PFSK-1 (cell line): ENCODE results near the gene HECTD1.

Experiments used
- FOXP2 ChIP-seq: optimal IDR thresholded peaks from 2 replicates; pipeline ENCODE3; 2011; ENCODE audit warnings: borderline replicate concordance, control low read depth, inconsistent platforms; ENCODE audit not compliant: insufficient read depth; ENCODE audit errors: extremely low read length, extremely low read depth
- POLR2AphosphoS5 ChIP-seq: IDR thresholded peaks from 2 replicates; pipeline ENCODE4 v1.6.1; 2012; ENCODE audit warnings: low read depth, mild to moderate bottlenecking, control low read depth, low read length, moderate library complexity
- REST ChIP-seq, 2 experiments: IDR thresholded peaks; 2 replicates each; pipeline versions ENCODE4 v1.6.1 to v1.8.0; 2011 to 2012; ENCODE audit warnings: low read depth in 2 of 2, low read length in 2 of 2, control low read depth in 1 of 2, inconsistent platforms in 1 of 2, mild to moderate bottlenecking in 1 of 2, moderate library complexity in 1 of 2; ENCODE audit not compliant: insufficient read depth in 1 of 2
- SIN3A ChIP-seq: IDR thresholded peaks from 2 replicates; pipeline ENCODE4 v1.6.1; 2012; ENCODE audit warnings: mild to moderate bottlenecking, low read length, moderate library complexity, borderline replicate concordance; ENCODE audit not compliant: insufficient read depth
- TAF1 ChIP-seq: IDR thresholded peaks from 2 replicates; pipeline ENCODE4 v1.6.1; 2012; ENCODE audit warnings: low read length, control low read depth, borderline replicate concordance; ENCODE audit not compliant: insufficient read depth

HECTD1 gene

GRCh38 chr14:31092160-31092708 is 115.4 kb downstream of the HECTD1 start:
- no peak for TF ChIP-seq SIN3A
- no peak for TF ChIP-seq TAF1
- TF ChIP-seq POLR2AphosphoS5, result no peak
- no peak for TF ChIP-seq FOXP2
- TF ChIP-seq REST (IDR thresholded peaks at IDR 0.05; ENCODE audit: insufficient read depth in 1 of 2, low read depth in 2 of 2, low read length in 2 of 2), result no peak

GRCh38 chr14:31090883-31091764 is 116.5 kb downstream of the HECTD1 start:
- no peak for TF ChIP-seq POLR2AphosphoS5
- no peak for TF ChIP-seq FOXP2
- no peak for TF ChIP-seq REST (IDR thresholded peaks at IDR 0.05; ENCODE audit: insufficient read depth in 1 of 2, low read depth in 2 of 2, low read length in 2 of 2)
- TF ChIP-seq SIN3A, result no peak
- no peak for TF ChIP-seq TAF1

DNA sequence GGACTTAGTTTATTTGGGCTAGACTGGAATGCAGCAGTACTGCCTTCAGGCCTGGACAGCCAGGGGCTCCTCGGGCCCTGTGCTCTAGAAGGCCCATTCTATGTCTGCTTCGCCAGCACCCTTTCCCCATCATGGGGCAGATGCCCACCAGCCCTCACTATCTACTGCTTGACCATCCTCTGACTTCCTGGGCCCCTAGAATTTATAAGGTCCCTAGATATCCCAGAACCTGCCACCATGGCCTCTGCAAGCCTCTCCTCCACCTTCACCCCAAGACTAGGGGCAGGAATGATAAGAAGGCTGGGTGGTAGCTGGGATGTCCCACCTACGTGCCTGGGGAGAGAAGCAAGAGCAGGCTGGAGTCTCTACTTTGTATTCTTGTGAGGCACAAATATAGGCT is 122.6 kb downstream of the HECTD1 start:
- TF ChIP-seq TAF1, result no peak
- no peak for TF ChIP-seq POLR2AphosphoS5
- TF ChIP-seq SIN3A, result no peak
- TF ChIP-seq FOXP2, result no peak
- no peak for TF ChIP-seq REST (IDR thresholded peaks at IDR 0.05; ENCODE audit: insufficient read depth in 1 of 2, low read depth in 2 of 2, low read length in 2 of 2)

- TF ChIP-seq TAF1, result no peak
- TF ChIP-seq POLR2AphosphoS5, result no peak
- TF ChIP-seq REST (IDR thresholded peaks at IDR 0.05; ENCODE audit: insufficient read depth in 1 of 2, low read depth in 2 of 2, low read length in 2 of 2), result no peak
- no peak for TF ChIP-seq SIN3A
- no peak for TF ChIP-seq FOXP2
These were observed 123.2 kb downstream of the HECTD1 start for GRCh38 chr14:31084385-31084784.
